GM18517 (cell line): ENCODE measurements around the gene EXOC1.

Source experiments
- ATAC-seq: cut with Tn5 transposase; IDR thresholded peaks from one replicate; pipeline ENCODE4 v1.9.1; 2021; ENCODE audit warnings: mild to moderate bottlenecking, moderate library complexity; ENCODE audit not compliant: unreplicated experiment

Gene EXOC1

DNA sequence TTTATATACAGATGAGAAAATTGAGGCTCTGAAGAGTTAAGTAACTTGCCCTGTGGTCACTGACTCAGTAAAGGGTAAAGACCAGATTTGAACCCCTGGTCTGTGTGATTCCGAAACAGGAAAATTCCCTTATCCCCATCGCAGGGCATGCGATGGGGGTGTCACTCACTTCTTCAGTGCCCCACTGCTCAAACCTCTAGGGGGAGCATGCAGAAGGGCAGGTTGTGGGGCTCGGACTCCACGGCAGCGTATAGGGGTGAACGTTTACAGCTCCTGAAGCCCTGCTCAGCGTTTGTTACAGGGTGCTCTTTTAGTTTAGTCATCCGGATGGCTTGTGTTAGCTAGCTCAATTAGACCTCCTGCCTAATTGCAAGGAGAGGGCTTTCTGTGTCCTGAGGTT, 3.7 kb upstream of the EXOC1 start:
- ATAC-seq, result no peak

DNA sequence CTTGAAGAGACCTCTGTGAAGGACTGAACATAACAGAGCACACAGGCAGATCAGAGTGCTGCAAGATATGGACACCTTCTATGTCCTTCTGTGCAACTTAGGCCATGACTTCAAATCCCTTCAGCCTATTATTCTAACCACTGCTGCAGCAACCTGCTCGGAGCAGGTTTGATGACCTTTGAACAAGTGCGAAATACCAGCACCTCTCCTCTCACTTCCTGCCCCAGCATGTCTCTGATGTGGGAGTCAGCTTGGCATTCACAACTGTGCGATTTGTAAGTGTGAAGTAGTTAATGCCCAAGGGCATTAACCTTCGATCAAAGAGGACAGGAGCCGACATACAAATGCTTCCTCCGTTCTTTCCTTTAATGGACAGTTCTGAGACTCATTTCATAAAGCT, 1.6 kb upstream of the EXOC1 start:
- ATAC-seq, result no peak

DNA sequence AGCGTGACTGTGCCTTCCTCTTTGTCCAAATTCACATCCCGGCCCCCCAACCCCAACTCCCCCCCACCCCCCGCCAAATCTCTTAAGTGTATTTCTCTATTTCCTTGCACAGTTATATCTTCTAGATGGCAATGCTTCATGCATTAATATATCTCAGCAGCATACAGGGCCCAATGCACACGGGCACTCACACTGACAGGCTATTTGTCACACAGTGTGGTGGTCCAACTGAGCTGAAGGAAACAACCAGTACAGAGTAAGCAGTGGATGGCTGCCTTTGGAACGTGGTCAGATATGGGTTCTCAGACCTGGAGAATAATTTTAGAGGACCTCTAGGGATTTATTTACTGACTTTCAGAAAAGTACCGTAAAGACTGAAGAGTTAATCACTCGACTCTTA, 681 bp downstream of the EXOC1 start:
- ATAC-seq, result no peak

DNA sequence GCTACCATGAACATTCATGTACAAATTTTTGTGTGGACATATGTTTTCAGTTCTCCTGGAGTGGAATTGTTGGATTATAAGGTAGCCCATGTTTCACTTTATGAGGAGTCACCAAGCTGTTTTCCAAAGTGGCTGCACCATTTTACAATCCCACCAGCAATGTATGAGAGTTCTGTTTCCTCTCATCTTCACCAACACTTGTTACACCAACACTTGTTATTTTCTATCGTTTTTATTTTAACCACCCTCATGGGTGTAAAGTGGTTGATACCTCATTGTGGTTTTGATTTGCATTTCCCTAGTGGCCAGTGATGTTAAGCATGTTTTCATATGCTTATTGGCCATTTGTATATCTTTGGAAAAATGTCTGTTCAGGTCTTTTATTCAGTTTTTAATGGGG, 4.1 kb downstream of the EXOC1 start:
- no peak for ATAC-seq

DNA sequence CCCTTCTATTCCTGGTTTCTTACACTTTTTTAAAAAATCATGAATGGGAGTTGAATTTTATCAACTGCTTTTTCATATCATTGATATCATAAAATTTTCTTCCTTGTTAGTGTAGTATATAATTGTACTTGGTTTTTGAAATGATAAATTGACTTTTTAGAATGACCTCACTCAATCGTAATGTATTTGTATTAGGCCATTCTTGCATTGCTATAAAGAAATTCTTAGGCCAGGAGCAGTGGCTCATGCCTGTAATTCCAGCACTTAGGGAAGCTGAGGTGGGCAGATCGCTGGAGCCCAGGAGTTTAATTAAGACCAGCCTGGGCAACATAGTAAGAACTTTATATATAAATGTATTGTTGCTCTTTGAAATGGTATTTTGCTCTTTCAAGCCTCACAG, 6.3 kb downstream of the EXOC1 start:
- no peak for ATAC-seq

DNA sequence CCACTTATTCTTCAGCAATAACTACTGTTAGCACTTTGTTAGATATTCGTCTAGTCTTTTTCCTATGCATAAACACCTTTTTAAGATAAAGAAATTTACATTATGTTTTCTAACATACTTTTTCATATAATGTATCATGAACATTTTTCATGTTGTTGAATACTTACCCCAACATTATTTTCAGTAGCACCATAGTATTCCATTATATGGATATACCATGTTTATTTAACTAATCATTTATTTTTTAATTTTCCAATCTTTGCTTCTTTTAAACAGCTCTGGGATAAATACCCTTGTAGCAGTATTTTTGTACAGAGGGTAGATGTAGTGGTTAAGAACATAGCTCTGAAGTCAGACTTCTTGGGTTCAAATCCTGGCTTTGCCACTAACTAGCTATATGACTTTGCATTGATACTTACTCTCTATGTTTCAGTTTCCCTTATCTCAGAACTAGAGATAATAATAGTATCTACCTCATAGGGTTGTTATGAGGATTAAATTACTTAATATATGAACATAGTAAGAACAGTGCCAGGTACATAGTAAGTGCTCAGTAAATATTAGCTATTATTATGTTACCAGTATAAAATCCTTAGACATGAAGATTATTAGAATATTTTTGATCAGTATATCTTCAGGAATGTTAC, 11.3 kb downstream of the EXOC1 start:
- ATAC-seq, result no peak

DNA sequence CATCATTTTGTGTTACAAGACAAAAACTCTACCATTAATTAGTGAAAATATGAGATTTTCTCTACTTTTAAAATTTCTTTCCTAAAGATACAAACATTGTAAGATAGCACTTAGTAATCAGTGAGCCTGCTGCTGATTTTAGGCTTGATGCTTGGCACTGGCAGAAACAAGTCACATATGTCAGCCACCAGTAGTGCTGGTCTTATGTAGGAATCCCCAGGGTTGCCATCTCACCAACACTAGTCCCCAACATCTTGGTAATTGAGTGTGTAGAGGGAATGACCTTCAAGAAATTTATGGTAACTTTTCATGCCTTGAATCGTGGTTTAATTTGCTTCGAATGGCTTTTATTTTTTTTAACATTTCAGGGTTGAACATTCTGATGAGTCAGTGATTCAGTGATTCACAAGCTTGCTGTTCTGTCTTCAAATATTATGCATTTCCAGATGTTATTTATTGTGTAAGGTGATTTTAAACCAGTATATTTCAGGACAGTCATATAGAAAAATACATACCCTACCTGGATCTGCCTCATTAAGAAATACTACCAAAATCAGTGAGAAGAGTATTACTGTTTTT, 11.9 kb downstream of the EXOC1 start:
- no peak for ATAC-seq

DNA sequence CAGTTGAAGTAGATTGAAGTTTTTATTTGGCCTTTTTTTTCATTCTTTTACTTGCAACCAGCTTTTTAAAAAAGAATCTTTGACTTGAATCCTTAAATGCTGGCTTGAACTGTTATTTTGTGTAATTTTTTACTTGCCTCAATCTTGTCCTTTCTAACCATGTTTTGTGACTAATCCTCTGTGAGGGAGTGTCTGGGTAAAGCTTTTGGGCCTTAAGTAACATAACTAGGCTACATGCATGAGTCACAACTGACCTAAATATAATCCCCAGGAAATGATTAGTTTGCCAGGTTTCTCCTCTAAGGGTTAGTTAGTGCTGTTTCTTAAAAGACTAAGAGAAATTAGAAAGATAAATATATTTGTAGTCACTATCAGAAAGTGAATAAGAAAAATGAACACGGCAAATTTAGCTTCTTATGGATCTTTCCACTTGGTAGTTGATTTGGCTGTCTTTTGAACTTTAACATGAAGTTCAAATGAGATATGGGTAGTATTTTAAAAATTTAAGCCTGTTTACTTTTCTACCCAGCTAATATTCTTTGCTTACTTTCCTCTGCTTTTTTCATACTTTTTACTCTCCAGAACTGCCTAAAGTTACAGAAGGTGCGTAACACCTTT, 13.0 kb downstream of the EXOC1 start:
- ATAC-seq, result peak; percentile 68

DNA sequence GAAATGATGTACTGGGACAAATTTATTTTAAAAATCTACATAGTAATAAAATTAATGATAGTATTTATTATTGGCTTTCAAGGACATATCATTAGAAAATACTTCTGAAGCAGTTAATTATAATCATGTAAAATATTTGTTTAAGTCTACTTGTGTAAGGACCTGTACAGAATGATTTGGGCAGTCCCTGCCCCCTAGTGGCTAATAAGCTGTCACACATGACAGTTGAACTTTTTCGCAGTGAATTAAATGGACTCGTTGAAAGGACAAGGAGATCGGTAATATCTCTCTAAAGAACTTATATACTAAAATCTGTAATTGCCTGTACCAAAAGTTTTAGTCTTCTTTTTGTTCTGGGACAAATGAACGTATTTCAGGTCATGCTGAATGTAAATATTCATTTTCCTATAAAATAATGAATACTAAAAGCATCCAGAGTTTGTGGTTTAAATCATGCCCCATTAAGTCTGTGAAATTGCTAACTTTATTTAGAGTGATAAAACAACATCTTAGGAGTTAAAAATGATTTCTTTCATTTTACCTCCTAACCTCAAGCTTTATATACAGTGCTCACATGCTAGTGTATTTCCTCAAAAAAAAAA, 13.6 kb downstream of the EXOC1 start:
- ATAC-seq, result peak; percentile 87

DNA sequence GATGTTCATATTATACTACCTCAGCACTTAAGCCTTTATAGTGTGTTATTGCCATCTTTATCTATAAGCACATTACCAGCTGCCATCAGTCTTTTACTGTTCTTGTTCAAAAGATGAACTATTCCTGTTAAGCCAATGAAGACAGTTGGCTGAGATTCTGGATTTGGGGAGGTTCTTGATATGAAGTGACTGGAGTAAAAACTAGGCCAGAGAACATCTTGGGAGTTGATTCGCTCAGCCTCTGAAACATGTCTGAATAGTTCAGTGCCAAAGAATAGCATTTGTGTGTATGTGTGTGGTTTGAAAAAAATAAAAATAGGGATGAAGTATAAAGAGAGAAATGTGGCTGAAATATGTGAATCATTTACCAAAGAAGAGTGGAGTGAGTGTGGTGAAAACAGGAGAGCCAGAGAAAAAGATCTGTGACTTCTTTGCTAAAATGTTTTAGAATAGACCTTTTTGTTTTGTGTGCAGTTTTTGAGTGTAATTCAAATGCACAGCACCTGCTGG, 15.2 kb downstream of the EXOC1 start:
- ATAC-seq, result no peak

DNA sequence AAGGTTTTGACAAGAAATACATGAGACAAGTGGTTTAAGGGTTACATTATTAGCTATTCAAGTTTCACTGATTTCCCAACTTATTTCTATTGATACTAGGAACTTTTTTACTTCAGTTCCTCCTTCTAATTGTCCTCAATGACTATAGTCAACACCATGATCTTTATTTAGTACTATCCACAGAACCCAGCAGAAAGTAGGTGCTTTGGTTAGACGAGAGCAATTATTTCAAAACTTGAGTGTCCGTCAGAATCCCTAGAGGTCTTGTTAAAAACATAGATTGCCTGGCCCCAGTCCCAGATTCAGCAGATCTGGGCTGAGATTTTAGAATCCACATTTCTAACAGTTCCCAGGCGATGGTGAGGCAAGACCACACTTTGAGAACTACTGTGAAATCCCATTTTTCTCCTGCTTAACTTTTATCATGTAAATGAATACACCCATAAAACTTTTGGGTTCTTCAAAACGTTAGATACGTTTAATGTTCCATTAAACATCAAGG, 17.9 kb downstream of the EXOC1 start:
- ATAC-seq, result no peak

DNA sequence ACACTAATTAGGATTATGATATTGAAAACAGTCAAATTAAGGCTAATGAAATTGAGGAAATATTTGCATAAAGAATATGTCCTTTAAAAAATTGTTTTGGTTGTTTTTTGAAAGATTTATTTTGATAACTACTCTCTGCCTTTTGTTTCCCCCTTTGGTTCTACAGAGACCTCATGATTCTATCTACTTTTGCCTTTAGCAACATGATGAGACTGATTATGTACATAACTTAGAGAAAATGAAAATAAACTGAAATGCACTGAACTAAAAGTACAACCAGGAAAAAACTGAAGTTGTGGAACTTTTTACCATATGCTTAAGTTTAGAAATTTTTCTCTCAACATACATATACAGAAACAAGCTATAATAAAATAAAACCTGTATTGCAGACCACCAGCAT, 21.4 kb downstream of the EXOC1 start:
- ATAC-seq, result no peak

DNA sequence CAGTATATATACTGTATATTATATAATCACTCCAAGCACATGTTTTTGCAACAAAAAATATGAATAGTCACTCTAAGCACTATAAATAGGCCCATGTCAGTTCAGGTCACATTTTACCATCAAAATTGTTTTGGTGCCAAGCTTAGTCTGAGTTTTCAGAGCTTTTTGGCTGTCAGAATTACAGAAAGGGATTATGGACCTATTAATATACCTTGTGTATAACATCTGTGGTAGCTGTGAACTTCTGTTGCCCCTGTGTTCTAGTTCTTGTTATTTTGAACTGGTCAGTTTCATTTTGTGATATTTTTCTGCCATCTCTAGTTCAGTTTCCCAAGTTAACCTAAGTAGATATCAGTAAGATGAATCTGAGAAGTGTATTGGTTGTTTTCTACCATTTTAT, 22.9 kb downstream of the EXOC1 start:
- no peak for ATAC-seq

DNA sequence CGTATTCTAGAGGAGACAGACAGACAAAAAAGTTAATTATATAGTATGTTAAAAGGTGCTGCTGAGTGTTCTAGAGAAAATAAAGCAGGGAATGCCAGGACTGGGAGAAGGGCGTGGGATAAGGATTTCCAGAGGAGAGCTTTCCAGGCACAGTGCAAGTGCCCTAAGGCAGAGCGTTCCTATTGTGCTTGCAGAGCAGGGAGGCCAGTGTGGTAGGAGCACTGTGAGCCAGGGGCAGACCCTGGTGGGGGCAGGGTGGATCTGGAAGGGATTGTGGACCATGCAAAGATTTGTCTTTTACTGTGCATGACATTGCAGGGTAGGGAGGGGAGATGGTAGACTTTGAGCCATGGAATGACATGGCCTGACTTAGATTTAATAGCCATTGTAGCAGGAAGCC, 25.8 kb downstream of the EXOC1 start:
- ATAC-seq, result no peak

DNA sequence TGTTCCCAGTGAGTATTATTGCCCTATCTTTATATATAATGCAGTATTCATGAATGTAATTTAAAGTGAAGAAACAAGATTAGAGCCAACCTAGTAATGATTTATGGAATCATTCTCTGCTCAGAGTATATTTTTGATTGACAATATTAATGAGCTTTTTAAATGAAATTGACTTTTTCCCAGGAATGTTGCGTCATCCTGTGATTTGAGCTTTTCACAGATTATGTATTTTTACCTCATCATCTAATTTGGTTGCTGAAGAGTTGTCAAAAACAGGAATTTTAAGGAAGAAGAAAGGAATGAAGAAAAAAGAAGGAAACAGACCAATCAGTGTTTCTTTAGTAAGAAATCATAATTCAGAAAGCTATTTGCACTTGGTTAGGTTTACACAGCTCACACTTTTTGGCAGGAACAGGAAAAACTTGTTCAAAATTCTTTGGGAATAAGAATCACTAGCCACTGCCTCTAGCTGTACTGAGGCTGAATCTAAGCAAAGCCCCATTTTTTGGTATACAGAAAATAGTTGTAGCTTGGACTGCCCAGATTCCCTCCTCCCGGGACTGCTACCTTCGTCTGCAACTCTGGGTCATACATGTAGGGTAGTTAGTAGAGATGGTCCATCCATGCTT, 27.3 kb downstream of the EXOC1 start:
- no peak for ATAC-seq

DNA sequence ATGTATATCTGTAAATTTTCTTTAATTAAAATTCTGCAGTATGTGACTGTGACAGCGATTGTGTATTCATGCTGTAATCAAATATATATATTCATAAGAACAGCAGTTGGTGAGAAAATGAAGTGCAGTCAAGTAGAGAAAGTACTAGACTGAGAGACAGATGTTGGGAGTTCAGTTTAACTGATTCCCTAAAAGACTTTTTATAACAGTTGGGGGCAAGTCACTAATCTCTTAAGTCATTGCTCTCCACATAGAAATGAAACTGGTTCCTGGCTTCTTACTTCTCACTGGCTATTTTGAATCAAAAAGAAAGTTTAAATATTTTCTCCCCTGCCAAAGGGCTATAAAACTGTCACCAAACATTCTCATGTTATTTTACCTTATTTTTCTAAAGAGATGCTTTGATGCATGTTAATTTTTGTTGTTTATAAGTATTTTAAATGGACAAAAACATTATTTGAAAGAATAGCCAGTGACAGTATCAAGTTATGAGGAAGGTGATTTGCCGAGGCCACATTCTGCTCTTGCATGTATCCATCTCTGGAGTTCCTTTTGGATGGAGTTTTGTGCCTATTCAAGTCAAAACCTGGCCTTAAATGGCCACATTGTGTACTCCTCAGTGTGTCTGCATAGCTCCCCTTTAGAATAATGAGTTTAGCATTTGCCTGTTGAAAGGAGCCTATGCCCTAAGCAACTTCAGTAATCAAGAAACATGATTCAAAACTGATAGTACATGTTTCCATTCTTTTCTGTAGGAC, 30.8 kb downstream of the EXOC1 start:
- ATAC-seq, result no peak

DNA sequence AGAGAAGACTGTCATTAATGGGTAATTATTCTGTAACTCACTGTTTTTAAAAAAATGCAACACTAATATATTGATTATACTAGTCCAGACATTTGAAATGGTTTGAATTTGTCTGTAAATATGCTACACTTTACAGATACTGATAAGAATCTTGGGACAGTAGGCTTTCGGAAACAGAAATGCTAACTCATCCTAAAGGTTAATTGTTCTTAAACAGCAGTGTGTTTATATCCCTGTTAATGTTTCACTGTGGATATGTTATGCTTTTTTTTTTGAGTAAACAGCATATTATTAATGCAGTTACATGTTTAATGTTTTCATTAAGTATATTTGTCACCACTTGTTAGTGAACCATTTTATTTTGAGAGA, 31.4 kb downstream of the EXOC1 start:
- no peak for ATAC-seq

DNA sequence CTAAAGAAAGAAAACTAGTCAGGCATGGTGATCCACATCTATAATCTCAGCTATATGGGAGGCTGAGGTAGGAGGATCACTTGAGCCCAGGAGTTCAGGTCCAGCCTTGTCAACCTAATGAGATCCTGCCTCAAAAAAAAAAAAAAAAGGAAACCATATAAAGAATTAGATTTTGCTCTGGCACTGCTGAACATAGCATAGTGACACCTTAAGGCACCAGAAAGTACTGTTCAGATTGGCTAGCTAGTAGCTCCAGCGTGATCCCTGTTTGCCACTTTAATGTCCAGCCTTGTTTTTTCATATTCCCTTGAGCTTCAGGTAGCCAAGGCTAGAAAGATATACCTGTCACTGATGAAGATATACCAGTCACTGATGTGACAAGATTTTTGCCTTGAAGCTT, 34.1 kb downstream of the EXOC1 start:
- no peak for ATAC-seq

DNA sequence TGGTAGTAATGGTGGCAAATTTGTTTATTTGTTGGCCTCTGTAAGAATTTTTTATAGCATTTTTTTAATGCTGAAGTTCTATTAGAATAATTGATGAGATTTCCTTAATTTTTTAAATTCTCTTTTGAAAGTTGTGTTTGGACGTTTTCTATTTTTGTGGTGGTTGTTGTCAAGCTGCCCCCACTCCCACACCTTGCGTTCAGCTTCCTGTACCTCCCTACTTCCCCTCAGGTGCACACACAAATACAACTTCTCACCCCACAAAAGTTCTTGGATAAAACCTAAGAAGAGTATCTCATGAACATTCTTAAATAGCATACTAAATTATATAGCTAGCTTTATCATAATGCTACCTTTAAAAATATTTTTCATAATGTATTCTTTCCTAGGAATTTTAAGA, 38.7 kb downstream of the EXOC1 start:
- no peak for ATAC-seq

DNA sequence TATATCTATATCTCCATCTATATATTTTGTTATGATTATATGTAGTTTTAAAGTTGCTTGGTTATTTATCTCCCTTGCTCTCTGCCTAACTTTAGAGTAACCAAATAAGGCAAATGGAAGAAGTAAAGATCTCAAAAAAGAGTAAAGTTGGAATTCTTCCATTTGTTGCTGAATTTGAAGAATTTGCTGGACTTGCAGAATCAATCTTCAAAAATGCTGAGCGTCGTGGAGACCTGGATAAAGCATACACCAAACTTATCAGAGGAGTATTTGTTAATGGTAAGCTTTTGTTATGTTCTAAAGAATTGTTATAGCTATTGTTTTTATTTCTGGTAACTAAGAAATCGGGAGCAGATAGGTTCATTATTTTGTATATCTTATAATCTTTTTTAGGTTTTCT, 43.2 kb downstream of the EXOC1 start:
- ATAC-seq, result no peak

DNA sequence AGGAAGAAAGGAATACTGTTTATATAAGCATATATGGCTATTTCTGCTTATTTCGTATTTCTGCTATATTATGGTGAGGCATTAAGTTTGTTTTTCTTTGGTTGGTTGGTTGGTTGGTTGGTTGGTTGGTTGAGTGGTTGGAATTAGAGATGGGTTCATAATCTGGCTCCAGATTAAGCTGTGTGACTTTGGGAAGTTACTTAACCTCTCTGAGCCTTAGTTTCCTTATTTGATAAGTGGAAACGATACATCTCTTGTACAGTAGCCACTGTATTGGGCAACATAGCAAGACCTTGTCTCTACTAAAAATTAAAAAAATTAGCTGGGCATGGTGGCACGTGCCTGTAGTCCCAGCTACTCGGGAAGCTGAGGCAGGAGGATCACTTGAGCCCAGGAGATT, 49.2 kb downstream of the EXOC1 start:
- ATAC-seq, result no peak
